Osteoblast (primary cell): ENCODE measurements around the gene MED20. TPM values are rescaled to one million over a fixed set of nuclear protein-coding genes. Genes with fewer than 3 reads are reported as not detected.

Experiments
- DNase-seq: peaks from one replicate; pipeline ENCODE4 v3.0.0; 2011; ENCODE audit warnings: low spot score, mixed read lengths; ENCODE audit not compliant: insufficient read length; ENCODE audit errors: missing footprints
- H2AFZ ChIP-seq: 2 replicates; pipeline ENCODE4 v1.6.0; 2011; ENCODE audit warnings: mild to moderate bottlenecking, low read length
- H3K27ac ChIP-seq: 2 replicates; pipeline ENCODE4 v1.5.1; 2011; ENCODE audit warnings: mild to moderate bottlenecking, low read depth, low read length, moderate library complexity
- H3K27me3 ChIP-seq: 2 replicates; pipeline ENCODE4 v1.6.0; 2012; ENCODE audit warnings: mild to moderate bottlenecking, control low read depth, inconsistent platforms, low read length, moderate library complexity; ENCODE audit not compliant: insufficient read depth
- H3K36me3 ChIP-seq: 2 replicates; pipeline ENCODE4 v1.5.1; 2011; ENCODE audit warnings: mild to moderate bottlenecking, low read length, control low read depth, moderate library complexity; ENCODE audit not compliant: insufficient read depth
- H3K4me1 ChIP-seq: 2 replicates; pipeline ENCODE4 v1.5.1; 2011; ENCODE audit warnings: mild to moderate bottlenecking, low read length, control low read depth, moderate library complexity; ENCODE audit not compliant: insufficient read depth
- H3K4me2 ChIP-seq: 2 replicates; pipeline ENCODE4 v1.6.0; 2011; ENCODE audit warnings: mild to moderate bottlenecking, low read length; ENCODE audit not compliant: insufficient read depth
- H3K4me3 ChIP-seq: fragments of 200-600 bp; sonication (generic); 3 replicates; pipeline ENCODE4 v1.5.1; 2012; ENCODE audit warnings: mild to moderate bottlenecking, low read length, inconsistent platforms; ENCODE audit not compliant: insufficient read depth
- H3K79me2 ChIP-seq: 2 replicates; pipeline ENCODE4 v1.6.0; 2012; ENCODE audit warnings: mild to moderate bottlenecking, low read length, control low read depth, inconsistent platforms; ENCODE audit not compliant: insufficient read depth
- H3K9me3 ChIP-seq: 2 replicates; pipeline ENCODE4 v1.5.1; 2011; ENCODE audit warnings: low read depth, low read length, control low read depth
- H4K20me1 ChIP-seq: 2 replicates; pipeline ENCODE4 v1.6.0; 2012; ENCODE audit warnings: mild to moderate bottlenecking, low read length, control low read depth; ENCODE audit not compliant: insufficient read depth
- total RNA-seq: library from RNA; depleted of rRNA; stranded (reverse); fragments of >200 nt; gene quantifications from 2 replicates; pipeline ENCODE4 v1.2.3, GENCODE V29; 2012
- TF ChIP-seq, protein P1 (sequence below): IDR thresholded peaks from 2 replicates; pipeline ENCODE4 v1.5.1; 2011; ENCODE audit warnings: mild to moderate bottlenecking, low read depth, low read length, moderate library complexity; ENCODE audit errors: extremely low read depth

MED20 gene
- total RNA-seq, 1 donor = 30.8 TPM

GRCh38 chr6:41917528-41917927 is 3.4 kb downstream of the MED20 start:
- peak overlapping the region; percentile 37 for H3K4me3 ChIP-seq
- TF ChIP-seq, protein P1, sequence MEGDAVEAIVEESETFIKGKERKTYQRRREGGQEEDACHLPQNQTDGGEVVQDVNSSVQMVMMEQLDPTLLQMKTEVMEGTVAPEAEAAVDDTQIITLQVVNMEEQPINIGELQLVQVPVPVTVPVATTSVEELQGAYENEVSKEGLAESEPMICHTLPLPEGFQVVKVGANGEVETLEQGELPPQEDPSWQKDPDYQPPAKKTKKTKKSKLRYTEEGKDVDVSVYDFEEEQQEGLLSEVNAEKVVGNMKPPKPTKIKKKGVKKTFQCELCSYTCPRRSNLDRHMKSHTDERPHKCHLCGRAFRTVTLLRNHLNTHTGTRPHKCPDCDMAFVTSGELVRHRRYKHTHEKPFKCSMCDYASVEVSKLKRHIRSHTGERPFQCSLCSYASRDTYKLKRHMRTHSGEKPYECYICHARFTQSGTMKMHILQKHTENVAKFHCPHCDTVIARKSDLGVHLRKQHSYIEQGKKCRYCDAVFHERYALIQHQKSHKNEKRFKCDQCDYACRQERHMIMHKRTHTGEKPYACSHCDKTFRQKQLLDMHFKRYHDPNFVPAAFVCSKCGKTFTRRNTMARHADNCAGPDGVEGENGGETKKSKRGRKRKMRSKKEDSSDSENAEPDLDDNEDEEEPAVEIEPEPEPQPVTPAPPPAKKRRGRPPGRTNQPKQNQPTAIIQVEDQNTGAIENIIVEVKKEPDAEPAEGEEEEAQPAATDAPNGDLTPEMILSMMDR = no peak

DNA sequence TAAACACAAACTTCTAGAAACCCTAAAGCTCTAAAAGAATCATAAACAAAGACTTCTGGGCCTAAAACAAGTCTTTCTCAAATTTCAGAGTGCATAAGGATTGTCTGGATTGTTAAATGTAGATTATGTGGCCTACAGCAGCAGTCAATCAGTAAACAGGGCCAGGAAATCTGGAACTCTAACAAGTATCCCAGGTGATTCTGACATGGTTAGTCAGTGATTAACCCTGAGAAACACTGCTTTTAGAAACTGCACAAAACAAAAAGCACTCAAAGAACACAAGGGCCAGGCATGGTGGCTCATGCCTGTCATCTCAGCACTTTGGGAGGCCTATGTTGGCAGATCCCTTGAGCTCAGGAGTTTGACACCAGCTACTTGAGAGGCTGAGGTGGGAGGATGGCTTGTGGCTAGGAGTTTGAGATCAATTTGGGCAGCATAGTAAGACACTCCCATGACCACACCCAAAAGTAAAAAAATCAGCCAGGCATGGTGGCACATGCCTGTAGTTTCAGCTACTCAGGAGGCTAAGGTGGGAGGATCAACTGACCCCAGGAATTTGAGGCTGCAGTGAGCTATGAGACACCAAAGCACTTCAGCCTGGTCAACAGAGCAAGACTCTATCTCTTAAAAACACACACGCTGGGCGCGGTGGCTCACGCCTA is 5.9 kb downstream of the MED20 start:
- no peak overlapping the region for H3K4me3 ChIP-seq
- H2AFZ ChIP-seq = no peak overlapping the region
- TF ChIP-seq, protein P1 = no peak
- no peak overlapping the region for H3K4me2 ChIP-seq
- DNase-seq = no peak
- H3K27me3 ChIP-seq = no peaks in the 10 kb centered on the region
- H4K20me1 ChIP-seq = no peaks in the 10 kb centered on the region
- H3K27ac ChIP-seq = no peak overlapping the region
- peaks cover 18% of the 10 kb centered on the region for H3K4me1 ChIP-seq
- peaks cover 21% of the 10 kb centered on the region for H3K36me3 ChIP-seq
- peaks cover 63% of the 10 kb centered on the region for H3K79me2 ChIP-seq
- H3K9me3 ChIP-seq = no peaks in the 10 kb centered on the region

More at GRCh38 chr6:41917528-41917927, 3.4 kb downstream of the MED20 start:
- Histone ChIP-seq H4K20me1 (peaks cover 3% of the 10 kb centered on the region), H3K4me2 (peak overlapping the region; percentile 78), H3K27me3 (no peaks in the 10 kb centered on the region), H3K36me3 (peaks cover 21% of the 10 kb centered on the region), H3K79me2 (peaks cover 71% of the 10 kb centered on the region), H2AFZ (peak overlapping the region; percentile 45), H3K4me1 (peaks cover 30% of the 10 kb centered on the region), H3K9me3 (no peaks in the 10 kb centered on the region), H3K27ac (peak overlapping the region; percentile 88)
- DNase-seq = peak; percentile 97

DNA sequence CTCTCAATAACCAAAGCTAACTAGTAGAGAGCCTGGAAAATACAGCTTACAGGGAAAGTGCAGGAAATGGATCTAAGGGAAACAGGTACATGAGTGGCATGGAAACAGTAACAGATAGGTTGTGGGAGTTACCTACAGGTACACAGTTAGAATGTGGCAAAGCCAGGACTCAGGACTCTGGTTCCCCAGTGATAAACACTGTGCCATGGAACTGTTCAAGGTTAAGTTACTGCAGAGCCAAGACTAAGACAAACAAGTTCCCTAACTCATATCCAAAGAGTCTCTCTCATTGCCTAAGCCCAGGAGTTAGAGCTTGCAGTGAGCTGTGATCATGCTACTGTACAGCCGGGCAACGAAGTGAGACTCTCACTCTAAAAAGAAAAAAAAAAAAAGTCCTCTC is 6.6 kb downstream of the MED20 start:
- Histone ChIP-seq H3K9me3 (no peaks in the 10 kb centered on the region), H3K4me3 (no peak overlapping the region), H3K36me3 (peaks cover 24% of the 10 kb centered on the region), H3K27ac (no peak overlapping the region), H3K79me2 (peaks cover 61% of the 10 kb centered on the region), H3K4me1 (peaks cover 11% of the 10 kb centered on the region), H4K20me1 (no peaks in the 10 kb centered on the region), H2AFZ (no peak overlapping the region), H3K27me3 (no peaks in the 10 kb centered on the region), H3K4me2 (no peak overlapping the region)
- TF ChIP-seq, protein P1 = no peak
- no peak for DNase-seq

GRCh38 chr6:41909727-41910126 is 11.2 kb downstream of the MED20 start:
- no peaks in the 10 kb centered on the region for H3K27me3 ChIP-seq
- peaks cover 40% of the 10 kb centered on the region for H3K79me2 ChIP-seq
- H3K36me3 ChIP-seq = peaks cover 52% of the 10 kb centered on the region
- H4K20me1 ChIP-seq = no peaks in the 10 kb centered on the region
- no peak overlapping the region for H2AFZ ChIP-seq
- H3K4me2 ChIP-seq = no peak overlapping the region
- H3K4me3 ChIP-seq = no peak overlapping the region
- TF ChIP-seq, protein P1 = no peak
- H3K4me1 ChIP-seq = no peaks in the 10 kb centered on the region
- DNase-seq = no peak
- H3K27ac ChIP-seq = no peak overlapping the region
- no peaks in the 10 kb centered on the region for H3K9me3 ChIP-seq
